Measurements from ENCODE around the gene SMURF1.
"Not testable (repeated sequence)": the region's sequence is repeated elsewhere in the genome, so short reads cannot be mapped to it uniquely, and the experiment has no call there.

Gene SMURF1

DNA sequence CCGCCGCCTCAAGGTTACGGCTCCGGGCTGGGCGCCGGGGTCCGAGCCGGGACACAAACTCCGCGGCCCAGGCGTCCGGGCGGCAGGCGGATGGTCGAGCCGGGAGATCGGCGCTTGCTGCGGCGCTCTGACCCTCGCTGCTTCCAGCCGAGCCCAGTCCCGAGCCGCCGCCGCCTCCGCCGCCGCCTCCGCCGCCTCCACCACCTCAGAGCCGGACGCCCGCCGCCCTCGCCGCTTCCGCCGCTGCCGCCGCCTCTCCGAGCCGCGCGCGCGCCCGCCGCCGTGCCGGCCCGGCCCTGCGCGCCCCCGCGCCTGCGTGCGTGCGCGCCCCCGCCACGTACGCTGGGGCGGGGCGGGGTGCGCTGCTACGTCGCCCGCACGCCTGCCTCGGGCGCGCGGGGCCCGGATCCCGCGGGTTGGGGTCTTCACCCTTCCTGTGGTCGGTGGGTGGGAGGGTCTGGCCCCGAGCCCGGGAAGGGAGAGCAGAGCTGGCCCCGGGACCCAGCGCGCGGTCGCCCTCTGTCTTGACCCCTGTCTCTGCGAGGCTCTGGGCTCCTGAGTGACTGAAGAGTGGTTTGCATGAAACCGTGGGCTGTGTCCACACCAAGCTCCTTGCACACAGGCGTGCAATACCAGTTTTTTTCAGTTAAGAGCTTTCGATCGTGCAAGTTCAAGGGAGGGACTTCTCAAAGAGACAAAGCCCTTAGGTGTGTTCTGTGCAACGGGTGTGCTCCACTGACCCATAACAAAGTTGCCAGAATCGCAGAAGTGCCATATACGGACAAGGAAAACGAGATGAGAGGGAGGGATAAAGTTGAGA is at the start of gene SMURF1:
SMURF1 (minus strand) TSS at position 256 of the 820 bp plus-strand sequence. CDS start 328 bp downstream, outside the sequence.
- peak; percentile 71 for DNase-seq

DNA sequence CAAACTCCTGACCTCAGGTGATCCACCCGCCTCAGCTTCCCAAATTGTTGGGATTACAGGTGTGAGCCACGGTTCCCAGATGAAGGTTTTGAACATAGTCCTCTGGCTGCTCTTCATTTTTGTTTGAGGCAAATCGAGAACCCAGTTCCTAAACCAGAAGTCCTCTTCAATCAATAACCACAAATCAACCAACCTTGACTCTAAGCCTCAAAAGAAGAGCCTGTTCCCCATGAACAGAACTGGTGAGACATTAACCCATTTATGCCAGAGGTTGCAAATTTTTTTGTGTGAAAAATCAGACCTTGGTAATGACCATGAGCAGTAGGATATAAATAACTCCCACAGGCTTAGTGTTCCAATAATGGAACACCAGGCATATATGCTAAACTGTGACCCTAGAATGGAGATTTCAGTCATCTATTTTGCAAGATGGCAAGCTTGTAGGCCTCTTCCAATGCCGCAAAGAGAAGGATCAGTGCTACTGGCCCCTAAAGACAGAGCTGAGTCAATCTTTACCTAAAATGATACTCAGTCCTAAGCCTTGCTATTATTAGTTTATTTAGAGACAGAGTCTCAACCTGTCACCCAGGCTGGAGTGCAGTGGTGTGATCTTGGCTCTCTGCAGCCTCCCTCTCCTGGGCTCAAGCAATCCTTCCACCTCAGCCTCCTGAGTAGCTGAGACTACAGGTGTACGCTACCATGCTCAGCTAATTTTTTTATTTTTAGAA is 48.1 kb upstream of the SMURF1 start:
- no peak for DNase-seq

DNA sequence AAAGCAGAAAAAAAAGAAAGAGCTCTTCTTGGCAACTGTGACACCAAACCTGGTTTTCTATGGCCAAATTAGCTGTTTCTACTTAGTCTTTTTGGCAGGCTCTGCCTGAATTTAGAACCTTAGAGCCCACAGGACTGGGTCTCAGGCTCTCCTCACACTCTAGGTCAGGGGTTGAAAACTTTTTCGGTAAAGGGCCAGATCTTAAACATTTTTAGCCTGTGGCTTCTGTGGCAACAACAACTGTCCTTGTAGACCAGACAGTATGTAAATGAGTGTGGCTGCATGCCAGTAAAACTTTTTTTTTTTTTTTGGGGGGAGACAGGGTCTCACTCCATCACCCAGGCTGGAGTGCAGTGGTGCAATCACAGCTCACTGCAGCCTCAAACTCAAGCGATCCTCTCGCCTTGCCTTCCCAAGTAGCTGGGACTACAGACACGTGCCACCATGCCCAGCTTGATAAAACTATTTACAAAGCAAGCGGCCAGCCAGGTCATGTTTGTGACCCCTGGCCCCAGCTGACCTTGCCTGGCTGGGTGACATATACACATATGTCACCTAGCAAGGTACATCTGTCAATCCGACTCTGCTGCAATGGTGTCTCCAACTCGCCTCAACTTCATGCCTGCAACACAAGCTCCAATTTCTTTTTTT is 46.6 kb upstream of the SMURF1 start:
- DNase-seq: no peak

DNA sequence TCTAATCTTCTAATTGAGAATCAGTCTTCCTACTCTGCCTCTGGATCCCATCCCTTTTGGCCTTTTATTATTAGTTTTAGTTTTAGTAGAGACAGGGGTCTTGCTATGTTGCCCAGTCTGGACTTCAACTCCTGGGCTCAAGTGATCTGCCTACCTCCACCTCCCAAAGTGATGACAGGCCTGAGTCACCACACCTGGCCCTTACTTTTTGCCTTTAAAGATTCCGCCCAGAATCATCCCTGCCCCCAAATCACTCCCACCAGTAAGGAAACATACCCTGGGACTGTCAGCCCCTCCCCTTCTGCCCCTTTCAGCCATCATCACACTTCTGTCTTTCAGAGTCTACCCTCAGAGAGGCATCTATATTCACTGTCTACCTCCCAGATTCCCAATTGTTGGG is 45.3 kb upstream of the SMURF1 start:
- no peak for DNase-seq

DNA sequence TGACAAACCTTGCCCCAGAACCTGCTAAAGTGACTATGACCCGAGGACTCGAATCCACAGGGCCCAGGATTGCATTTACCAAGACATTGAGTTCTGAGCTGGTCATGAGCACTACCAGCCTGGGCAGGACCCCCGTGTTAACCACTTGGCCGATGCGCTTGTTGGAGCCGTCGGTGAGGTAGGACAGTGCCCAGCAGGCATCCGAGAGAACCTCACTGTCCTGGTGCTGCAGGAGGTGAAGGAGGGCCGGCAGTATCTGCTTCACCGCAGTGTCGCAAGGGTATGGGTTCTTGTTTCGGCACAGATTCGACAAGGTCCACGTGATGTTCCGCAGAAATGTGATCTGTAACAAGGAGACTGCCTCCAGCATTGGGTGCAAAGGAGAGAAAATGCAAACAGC is 44.3 kb upstream of the SMURF1 start:
- DNase-seq: no peak

DNA sequence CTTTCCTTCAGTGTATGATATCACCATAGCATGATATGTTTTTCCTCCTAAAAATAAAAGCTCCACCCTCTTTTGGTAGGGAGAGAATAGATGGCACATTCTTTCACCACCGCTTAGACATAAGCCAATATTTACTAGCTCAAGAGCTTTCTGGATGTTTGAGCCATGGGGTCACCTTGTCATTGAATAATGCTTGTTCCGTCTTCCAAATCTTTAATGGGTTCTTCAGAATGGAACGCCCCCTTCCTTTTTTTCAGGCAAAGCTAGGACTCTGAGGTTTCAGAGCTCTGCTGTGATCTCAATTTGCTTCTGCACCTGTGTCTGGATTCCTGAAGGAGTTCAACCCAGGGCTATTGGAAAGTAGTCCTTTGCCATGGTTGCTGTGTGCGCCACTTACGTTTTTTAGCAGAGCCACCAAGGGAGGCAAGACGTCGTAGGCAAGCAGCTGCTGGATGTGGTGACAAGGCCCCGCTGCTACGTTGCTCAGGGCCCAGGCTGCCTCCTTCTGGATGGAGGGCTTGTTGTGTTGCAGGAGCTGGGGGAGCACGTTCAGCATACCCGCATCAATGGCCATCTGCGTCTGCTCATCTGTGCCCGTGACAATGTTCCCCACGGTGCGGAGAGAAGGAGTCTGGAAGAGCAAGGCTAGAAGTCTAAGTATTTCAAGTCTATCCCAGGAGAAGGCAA is 40.8 kb upstream of the SMURF1 start:
- DNase-seq: no peak

DNA sequence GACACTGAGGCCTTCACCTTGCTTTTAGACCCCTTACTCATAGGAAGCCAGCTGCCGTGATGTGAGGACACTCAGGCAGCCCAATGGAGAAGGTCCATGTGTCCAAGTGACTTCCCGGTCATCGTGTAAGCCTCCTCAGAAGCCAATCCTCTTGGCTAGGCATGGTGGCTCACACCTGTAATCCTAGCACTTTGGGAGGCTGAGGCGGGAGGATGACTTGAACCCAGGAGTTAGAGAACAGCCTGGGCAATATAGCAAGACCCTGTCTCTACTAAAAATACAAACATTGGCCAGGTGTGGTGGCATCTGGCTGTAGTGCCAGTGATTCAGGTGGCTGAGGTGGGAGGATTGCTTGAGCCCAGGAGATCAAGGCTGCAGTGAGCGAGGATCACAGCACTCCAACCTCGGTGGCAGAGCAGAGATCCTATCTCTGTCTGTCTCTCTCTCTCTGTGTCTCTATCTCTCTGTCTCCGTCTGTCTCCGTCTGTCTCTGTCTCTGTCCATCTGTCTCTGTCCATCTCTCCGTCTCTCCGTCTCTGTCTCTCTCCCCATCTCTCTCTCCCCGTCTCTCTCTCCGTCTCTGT is 36.3 kb upstream of the SMURF1 start:
- no peak for DNase-seq

DNA sequence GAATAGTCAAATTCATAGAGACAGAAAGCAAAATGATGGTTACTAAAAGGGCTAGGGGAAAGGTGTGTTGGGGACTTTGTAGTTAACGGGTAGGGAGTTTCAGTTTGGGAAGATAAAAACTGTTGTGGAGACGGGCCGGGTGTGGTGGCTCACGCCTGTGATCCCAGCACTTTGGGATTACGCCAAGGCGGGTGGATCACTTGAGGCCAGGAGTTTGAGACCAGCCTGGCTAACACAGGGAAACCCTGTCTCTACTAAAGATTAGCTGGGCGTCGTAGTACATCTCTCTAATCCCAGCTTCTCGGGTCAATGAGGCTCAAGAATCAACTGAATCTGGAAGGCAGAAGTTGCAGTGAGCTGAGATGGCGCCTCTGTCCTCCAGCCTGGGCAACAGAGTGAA is 33.3 kb upstream of the SMURF1 start:
- DNase-seq: no peak

DNA sequence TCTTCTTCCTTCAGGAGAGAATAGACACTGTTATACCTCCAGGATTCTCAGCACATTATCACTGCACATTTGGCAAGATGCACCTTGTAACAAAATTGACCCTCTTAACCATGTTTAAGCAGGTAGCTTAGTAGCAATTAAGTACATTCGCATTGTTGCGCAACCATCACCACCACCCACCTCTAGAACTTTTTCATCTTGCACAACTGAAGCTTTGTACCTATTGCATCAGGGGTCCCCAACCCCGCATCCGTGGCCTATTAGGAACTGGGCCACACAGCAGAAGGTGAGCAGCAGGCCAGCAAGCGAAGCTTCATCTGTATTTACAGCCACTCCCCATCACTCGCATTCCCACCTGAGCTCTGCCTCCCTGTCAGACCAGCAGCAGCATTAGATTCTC is 29.9 kb upstream of the SMURF1 start:
- DNase-seq: no peak

DNA sequence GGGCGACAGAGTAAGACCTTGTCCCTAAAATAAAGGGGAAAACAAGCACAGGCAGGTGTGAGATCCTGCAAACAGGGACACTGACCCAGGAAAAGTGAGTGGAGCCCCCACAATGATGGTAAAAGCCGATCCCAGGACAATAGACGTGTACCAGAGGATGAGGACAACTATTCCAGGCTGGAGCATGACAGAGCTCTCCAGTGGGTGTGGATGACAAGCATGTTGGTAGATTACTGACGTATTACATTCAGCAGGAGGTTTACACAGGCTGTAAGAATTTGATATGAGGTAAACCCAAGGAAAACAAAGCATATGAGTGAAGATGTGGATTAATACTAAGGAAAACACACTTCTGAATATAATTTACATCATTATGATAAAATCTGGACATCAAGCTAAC is 27.8 kb upstream of the SMURF1 start:
- no peak for DNase-seq

DNA sequence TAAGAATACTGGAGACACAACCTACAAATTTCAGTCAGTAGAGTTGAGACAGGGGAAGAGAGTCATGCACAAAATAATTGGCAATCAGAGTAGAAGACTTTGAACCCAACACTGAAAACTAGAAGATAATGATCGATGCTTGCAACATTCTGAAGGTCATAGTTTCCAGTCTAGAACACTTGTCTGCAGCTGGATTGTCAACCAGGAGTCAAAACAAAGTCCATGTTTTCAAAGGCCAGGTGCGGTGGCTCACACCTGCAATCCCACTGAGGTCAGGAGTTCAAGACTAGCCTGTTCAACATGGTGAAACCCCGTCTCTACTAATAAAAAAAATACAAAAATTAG is 26.8 kb upstream of the SMURF1 start:
- no peak for DNase-seq

DNA sequence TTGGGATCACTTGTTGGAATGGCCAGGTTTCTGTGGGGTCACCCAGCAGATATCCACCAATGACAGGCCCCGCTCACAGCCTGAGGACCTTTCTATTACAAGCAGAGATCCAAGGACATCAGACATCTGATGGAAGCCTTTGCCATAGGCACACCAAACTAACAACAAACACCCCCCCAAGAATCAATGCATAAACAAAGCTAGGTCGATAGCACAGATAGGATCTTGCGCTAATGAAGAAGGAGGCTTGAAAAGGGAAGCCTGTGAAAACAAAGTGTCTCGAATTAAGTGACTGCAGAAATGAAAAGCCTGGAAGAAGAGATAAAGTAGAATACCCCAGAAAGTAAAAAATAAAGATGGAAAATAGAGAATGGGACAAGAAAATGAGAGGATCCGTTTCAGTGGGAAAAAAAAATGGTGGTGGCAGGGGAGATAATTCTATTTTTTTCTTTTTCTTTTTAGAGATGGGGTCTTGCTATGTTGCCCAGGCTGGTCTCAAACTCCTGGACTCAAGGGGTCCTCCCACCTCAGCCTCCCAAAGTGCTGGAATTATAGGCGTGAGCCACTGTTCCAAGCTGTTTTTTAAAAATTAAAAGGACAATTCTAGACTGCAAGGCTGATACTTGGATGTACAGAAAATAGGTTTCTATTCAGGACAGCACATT is 26.3 kb upstream of the SMURF1 start:
- DNase-seq: no peak

DNA sequence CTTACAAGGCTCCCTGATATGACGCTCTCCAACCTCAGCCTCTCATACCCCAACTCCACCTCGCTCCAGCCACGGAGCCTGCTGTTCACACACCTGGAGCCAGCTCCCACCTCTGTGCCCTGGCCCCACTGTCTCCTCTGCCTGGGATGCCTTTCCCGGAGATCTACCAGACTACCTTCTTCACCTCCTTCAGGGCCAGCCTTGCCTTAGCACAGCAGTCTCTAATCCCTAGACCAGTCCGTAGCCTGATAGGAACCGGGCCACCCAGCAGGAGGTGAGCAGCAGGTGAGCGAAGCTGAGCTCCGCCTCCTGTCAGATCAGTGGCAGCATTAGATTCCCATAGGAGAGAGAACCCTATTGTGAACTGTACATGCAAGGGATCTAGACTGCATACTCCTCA is 23.2 kb upstream of the SMURF1 start:
- DNase-seq: no peak

DNA sequence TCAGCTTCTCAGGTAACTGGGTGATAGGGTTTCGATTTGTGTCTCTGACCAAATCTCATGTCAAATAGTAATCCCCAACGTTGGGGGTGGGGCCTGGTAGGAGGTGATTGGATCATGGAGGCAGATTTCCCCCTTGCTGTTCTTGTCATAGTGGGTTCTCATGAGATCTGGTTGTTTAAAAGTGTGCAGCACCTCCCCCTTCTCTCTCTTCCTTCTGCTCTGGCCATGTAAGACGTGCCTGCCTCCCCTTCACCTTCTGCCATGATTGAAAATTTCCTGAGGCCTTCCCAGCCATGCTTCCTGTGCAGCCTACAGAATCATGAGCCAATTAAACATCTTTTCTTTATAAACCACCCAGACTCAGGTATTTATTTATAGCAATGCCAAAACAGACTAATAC is 21.9 kb upstream of the SMURF1 start:
- no peak for DNase-seq

DNA sequence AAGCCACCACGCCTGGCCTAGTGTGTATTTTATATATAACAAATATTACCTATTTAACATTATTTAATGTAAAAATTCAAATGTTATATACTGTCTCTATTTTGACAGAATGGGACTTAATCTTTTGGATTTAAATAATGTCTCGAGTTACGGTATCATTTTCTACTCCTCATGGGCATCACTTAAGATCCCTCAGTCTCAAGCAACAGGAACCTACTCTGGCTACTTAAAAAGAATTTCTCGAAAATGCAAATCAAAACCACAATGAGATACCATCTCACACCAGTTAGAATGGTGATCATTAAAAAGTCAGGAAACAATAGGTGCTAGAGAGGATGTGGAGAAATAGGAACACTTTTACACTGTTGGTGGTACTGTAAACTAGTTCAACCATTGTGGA is 19.8 kb upstream of the SMURF1 start:
- not testable (repeated sequence) for DNase-seq

DNA sequence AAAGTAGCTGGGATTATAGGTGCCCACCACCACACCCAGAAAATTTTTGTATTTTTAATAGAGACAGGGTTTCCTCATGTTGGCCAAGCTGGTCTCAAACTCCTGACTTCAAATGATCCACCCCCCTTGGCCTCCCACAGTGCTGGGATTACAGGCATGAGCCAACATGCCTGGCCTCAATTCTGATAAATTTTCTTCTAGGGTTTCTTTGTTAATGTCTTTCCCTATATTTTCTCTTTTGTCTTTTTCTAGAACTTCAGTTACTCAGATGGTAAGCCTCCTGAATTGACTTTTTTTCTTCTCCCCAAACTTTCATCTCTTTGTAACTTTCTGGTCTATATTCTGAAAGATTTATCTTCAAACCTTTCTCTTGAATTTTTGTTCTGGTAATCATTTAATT is 12.7 kb upstream of the SMURF1 start:
- DNase-seq: no peak

DNA sequence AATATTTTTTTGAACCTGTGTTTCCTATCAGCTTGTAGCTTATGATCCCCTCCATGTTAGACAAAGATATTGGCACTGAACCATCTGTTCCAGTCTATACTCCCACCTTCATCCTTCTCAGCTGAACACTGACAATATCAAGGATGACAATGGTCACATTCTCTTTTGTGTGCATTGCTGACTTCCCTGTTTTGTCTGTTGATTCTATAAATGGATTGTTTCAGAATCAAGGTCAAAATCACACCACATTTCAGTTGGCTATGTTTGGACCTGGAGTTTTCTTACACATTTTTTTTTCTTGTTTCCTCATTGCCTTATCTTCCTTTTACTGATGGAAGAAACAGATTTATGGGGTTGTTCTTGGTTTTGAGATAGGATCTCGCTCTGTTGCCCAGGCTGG is 11.3 kb upstream of the SMURF1 start:
- no peak for DNase-seq

DNA sequence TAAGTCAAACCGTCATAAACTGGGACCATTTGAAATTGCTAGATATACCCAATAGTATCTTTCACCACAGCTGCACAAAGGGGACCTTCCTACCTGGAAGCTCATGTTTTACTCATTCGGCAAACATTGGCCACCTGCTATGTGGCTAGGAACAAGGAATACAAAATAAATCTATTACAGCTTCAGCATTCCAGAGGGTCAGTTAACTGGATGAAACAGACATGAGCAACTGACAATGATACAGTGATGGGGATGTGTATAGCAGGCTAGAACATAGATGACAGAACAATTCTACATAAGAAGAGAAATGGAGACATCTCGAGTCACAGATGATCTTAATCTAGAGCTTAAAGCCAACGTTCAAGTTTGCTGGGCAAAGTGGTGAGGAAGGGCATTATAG is 3.1 kb upstream of the SMURF1 start:
- no peak for DNase-seq

DNA sequence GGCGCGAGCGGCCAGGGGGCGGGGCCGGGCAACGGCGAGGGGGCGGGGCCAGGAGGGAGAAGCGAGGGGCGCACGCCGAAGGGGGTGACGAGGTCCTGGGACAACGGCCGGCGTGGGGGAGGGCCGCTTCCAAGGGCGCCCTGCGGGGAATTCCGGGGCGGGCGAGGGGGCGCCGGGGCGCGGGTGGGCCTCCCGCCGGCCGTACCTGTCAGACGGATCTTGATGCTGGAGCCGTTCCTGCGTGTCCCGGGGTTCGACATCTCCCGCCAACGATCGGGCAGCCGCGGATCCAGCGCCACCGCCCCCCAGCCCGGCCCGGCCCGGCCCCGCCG is 421 bp downstream of the SMURF1 start:
- DNase-seq: no peak

DNA sequence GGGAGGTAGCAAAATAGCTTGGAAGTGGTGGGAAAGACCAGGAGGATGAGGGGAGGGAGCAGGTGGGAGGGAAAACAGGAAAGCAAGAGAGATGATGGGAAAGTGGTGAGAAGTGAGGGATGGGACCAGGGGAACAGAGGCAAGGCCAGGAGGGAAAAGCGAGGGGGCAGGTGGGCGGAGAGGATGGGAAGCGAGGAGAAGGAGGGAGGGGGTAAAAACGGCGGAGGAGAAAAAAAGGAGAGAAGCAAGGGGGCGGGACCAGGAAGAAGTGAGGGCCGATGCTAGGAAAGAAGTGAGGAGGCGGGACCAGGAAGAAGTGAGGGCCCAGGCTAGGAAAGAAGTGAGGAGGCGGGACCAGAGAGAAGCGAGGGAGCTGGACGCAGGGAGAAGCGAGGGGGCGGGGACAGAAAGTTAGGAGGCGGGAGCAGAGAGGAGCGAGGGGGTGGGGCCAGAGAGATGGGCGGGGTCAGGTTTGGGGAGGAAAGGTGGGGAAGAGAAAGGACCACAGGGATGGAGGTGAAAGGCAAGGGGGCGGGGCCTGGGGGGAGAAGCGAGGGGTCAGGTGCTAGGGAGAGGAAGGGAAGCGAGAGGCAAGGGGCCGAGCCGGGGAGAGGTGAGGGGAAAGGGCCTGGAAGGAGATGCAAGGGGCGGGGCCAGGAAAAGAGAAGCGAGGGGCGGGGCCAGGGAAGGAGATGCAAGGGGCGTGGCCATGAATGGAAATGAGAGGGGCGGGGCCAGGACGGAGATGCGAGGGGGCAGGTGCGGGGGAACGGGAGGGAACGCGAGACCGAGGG is 984 bp downstream of the SMURF1 start:
- peak; percentile 80 for DNase-seq

DNA sequence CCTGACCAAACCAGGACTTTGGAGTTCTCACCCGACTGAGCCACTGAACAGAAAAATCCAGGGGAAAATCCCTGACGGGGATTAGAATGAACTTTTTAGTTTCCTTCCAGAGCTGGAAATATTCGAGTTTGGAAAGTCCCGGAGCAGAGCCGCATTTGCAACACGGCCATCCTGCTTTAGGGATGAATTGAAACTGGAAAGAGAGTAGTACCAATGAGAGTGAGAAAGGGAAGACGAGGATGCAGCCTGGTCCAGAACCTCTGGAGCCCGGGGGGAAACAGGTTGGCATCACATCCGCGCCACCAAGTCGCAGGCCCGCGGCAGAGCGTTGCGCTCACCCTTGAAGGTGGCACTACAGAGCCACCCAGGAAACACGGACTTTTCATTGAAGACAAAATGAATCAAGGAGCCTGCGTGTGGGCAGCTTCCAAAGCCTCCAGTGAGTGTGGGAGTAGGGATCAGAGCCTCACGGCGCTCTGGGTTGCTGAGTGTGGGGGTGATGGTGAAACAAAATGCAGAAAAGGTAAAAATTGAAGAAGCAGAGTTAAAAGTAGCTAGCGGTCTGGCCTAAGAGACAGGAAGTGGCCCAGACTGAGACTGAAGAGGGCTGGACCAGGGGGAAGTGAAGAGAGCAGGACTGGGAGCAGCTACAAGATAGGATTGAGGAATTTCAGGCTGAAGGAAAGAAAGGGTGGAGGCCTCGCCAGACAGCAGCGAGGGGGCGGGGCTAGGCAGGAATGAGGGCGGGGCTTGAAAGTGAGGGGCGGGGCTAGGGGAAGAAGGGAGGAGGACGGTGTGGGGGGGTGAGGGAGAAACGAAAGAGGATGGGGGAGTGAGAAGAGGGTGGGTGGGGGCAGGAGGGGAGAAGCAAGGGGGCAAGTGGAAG is 1.8 kb downstream of the SMURF1 start:
- DNase-seq: peak; percentile 56

Data from activated effector memory CD4-positive, alpha-beta T cell treated with Interleukin-2 at 50 U/mL for 16 hours (primary cell).